ENCODE measurements around the gene USP25. TPM values are rescaled to one million over a fixed set of nuclear protein-coding genes. Genes with fewer than 3 reads are reported as not detected.

Gene USP25, protein sequence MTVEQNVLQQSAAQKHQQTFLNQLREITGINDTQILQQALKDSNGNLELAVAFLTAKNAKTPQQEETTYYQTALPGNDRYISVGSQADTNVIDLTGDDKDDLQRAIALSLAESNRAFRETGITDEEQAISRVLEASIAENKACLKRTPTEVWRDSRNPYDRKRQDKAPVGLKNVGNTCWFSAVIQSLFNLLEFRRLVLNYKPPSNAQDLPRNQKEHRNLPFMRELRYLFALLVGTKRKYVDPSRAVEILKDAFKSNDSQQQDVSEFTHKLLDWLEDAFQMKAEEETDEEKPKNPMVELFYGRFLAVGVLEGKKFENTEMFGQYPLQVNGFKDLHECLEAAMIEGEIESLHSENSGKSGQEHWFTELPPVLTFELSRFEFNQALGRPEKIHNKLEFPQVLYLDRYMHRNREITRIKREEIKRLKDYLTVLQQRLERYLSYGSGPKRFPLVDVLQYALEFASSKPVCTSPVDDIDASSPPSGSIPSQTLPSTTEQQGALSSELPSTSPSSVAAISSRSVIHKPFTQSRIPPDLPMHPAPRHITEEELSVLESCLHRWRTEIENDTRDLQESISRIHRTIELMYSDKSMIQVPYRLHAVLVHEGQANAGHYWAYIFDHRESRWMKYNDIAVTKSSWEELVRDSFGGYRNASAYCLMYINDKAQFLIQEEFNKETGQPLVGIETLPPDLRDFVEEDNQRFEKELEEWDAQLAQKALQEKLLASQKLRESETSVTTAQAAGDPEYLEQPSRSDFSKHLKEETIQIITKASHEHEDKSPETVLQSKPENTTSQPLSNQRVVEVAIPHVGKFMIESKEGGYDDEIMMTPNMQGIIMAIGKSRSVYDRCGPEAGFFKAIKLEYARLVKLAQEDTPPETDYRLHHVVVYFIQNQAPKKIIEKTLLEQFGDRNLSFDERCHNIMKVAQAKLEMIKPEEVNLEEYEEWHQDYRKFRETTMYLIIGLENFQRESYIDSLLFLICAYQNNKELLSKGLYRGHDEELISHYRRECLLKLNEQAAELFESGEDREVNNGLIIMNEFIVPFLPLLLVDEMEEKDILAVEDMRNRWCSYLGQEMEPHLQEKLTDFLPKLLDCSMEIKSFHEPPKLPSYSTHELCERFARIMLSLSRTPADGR
- polyA plus RNA-seq (2012; ENCODE audit: insufficient read depth, insufficient read length), result 27.3 TPM

DNA sequence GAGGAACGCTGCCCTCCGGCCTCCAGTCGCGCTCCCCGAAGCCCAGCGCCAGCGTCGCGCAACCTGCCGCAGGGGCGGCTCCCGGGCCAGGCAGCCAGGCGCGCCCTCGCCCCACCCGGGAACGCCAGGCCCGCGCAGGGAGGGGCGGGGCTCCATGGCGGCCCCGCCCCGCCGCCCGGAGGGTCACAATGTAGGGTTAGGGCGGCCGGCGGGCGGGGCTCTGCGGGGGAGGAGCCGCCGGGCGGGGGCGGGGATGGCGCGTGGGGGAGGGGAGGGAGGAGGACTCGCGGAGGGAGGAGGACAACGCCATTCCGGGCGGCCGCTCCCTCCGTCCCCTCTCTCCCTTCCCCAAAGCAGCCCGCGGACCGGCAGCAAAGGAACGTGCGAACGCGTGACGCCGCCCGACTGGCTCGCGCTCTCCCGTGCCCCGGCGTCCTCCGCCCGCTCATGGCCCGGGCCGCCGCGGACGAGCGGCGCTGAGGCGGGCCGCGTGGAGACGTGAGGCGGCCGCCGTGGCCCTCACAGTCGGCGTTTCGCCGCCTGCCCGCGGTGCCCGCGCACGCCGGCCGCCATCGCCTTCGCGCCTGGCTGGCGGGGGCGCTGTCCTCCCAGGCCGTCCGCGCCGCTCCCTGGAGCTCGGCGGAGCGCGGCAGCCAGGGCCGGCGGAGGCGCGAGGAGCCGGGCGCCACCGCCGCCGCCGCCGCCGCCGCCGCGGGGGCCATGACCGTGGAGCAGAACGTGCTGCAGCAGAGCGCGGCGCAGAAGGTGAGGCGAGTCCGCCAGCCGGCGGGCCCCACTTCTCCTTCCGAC is at the start of gene USP25:
TSS of gene USP25 (plus strand) at position 309 of the 810 bp plus-strand sequence. CDS start at position 721, 412 bp downstream.
- DNase-seq (ENCODE audit: low read depth, low spot score), result peak; percentile 65
- H3K4me3 ChIP-seq (ENCODE audit: low read length), result peak within 1 kb of the TSS; percentile 77

DNA sequence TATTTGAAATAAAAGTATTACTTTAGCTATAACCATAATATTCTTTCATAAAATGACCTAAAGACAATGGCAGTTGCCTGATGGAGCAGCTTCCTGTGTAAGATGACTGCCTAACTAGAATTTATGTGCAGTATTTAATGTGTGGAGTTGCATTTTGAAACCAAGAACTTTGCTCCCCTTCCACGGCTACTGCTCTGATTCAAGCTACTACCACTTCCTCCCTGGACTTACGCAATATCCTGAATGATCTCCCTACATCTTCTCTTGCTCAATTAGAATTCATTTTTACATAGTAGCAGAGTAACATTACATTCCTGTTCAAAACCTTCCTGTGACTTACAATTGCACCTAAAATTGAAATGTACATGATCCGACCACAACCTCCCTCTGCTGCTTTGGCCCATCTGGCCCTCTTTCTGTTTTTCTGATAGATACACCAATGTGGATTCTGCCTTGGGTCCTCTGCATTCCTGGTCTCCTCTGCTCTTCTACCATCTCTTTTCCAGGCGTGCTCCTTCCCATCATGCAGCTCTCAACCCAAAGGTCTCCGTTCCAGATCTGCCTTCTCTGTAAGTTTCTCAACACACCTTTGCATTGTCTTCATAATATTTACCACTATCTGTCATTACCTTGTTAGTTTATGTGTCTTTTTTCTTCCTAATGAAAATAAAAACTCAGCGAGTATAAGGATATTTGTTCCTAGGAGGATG is 47.4 kb upstream of the USP25 start:
- peak; percentile 55 for DNase-seq (ENCODE audit: low read depth, low spot score)
- no peak overlapping the region for H3K4me3 ChIP-seq (ENCODE audit: low read length)

DNA sequence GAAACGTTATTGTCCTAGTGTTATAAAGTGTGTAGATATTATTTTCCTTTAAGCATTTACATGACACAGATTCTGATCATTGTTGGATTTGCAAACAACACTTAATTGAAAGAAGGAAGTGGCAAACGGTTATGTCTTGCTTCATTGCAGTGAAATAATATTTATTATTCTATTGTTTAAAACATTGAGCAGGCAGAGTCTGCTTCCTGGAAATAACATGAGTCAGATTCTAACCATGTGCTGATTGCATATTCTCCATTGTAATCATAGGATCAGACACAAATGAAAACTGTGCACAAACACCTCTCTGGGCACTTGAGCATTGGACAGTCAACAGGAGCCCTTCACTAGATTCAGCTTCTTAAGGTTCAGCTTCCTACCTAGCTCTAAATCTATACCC is 46.8 kb upstream of the USP25 start:
- no peak for DNase-seq (ENCODE audit: low read depth, low spot score)
- no peak overlapping the region for H3K4me3 ChIP-seq (ENCODE audit: low read length)

DNA sequence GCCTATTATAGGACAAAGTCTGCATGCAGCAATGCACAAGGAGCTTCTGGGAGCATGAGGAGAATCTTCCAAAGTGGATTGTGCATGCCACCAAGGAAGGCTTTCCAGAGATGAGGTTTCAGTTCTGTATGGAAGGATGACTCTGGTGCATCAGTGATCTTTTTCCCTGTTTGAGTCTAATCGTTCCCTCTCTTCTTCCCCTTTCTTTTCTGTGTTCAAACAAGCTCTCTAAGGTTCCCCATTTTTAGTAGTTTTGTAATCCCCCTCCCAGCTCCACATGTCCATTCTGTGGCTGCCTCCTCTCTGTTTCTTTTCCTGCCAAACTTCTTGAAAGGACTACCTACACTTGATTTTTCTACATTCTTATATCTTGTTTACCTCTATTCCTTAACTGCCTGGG is 43.3 kb upstream of the USP25 start:
- no peak overlapping the region for H3K4me3 ChIP-seq (ENCODE audit: low read length)
- DNase-seq (ENCODE audit: low read depth, low spot score), result no peak

DNA sequence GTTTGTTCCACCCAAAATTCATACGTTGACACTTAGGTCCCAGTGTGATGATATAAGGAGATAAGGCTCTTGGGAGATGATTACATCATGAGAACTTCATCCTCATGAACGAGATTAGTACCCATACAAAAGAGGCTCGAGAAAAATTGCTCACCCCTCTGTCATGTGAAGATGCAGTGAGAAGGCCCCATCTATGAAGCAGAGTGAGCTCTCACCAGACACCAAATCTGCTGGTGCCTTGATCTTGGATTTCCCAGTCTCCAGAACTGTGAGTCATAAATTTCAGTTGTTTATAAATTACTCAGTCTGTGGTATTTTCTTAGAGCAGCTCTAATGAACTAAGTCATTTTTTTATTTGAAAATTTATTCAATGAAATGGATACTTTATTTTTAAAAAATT is 42.6 kb upstream of the USP25 start:
- H3K4me3 ChIP-seq (ENCODE audit: low read length), result no peak overlapping the region
- DNase-seq (ENCODE audit: low read depth, low spot score), result no peak

DNA sequence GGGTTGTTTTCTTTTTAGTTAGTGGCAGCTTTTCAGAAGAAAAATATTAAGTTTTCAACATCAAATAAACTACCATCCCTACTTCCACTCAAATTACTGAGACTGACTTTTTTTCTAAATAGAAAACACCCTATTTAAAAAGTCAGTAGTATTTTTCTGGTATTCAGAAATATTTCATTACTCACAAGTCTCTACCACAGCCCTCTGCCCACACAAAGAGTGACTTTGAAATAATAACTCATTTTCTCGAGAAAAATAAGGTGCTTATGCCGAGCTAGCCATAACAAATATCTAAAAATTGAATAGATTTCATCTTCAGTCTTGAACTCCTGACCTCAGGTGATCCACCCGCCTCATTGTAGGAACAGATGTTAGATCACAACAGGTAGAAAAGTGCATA is 41.8 kb upstream of the USP25 start:
- H3K4me3 ChIP-seq (ENCODE audit: low read length), result no peak overlapping the region
- DNase-seq (ENCODE audit: low read depth, low spot score), result no peak

DNA sequence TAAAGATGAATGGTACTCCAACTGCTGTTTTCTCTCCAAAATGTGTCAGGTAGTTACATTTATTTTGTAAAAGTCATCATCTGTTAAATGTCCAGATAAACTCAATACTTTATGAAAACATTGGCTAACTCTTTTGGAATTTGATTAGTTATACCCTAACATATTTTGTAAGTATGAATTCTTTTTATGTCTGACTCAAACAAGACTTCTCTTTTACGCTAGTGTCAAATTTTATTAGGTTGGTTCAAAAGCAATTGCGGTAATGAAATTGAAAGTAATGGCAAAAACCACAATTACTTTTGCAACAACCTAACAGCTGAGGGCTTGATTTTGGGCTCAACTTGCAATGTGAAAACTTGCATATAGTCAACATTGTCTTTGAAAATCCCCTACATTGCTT is 41.0 kb upstream of the USP25 start:
- no peak overlapping the region for H3K4me3 ChIP-seq (ENCODE audit: low read length)
- DNase-seq (ENCODE audit: low read depth, low spot score), result peak; percentile 11

DNA sequence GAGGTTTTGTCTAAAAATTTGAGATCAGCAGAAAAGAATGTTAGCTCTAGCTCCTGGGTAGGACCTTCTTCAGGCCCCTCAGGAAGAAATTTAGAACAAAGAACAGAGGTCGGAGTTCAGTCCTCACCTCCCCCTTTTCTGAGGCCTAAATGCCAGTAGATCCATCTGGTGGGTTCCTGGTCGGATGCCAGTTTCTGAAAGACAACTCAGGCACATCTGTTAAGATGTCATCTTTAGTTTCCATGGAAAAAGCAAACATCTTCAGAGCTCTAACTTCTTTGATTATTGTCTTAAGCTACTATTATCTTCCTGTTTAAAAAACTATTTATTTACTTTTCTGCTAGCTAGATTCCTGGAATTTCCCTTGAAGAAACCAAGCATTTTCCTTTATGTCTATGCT is 37.1 kb upstream of the USP25 start:
- DNase-seq (ENCODE audit: low read depth, low spot score), result no peak
- H3K4me3 ChIP-seq (ENCODE audit: low read length), result no peak overlapping the region

DNA sequence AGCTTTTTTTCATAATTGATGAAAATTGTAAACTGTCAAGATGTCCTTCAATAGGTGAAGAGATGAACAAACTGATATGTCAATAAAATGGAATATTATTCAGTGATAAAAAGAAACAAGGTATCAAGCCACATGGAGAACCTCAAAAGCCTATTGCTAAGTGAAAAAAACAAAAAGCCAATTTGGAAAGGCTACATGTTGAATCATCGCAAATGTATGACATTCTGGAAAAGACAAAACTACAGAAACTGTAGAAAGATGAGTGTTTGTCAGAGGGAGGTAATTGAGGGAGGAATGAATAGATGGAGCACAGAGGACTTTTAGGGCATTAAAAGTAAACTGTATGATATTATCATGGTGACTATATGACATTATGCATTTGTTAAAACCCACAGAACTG is 34.5 kb upstream of the USP25 start:
- DNase-seq (ENCODE audit: low read depth, low spot score), result no peak
- no peak overlapping the region for H3K4me3 ChIP-seq (ENCODE audit: low read length)

DNA sequence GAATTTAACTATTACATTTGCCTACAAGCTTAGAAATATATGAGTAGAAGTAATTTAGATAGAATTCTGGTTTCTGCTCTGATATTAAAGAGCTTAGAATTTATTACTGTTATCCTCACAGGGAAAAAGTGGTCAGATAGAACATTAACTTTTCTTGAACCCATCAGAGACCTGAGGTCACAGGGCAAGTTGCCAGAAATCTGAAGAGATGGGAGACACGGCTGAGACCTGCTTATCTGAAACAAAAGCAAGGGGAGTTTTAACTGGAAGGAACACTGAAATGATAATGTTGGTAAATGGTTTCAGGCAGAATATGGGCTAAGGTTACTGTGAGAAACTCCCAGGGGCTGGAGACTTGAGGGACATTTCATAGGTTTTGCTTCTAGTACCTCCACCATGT is 28.0 kb upstream of the USP25 start:
- no peak for DNase-seq (ENCODE audit: low read depth, low spot score)

DNA sequence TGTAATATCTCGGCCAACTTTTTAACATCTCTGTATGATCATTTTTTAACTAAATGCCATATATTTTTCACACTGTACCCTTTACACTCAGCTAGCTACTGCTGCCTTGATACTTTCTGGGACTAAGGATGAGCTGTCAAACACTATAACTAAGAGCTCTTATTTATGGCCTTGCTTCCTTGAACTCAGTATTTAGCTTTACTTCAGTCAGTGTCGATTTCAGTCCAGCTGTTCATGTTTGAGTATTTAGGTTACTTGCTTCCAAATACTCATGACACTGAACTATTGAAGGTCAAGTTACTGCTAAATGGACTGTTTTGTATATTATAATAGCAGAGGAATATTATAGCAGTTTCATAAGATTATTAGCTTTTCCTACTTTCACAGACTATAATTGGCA is 25.9 kb upstream of the USP25 start:
- H3K4me3 ChIP-seq (ENCODE audit: low read length), result no peak overlapping the region
- no peak for DNase-seq (ENCODE audit: low read depth, low spot score)

More for the DNA sequence above, 28.0 kb upstream of the USP25 start:
- H3K4me3 ChIP-seq (ENCODE audit: low read length), result no peak overlapping the region

DNA sequence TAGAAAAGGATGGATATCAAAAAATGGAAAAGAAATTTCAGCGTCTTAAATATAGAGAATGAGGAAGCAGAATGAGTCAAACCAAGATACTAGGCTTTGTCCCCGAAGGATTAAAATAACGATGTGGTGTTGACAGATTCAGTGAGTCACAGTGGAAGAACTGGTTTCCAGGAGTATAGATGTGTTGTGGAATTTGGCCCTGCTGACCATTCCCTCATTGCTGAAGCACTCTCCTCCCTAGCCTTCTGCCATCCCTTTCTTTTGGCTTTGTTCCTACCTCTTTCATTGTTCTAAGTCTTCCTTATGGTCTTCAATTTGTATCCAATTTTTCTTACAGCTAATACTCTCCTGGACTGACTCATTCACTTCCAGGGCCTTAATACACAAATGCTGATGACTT is 23.1 kb upstream of the USP25 start:
- no peak overlapping the region for H3K4me3 ChIP-seq (ENCODE audit: low read length)
- no peak for DNase-seq (ENCODE audit: low read depth, low spot score)

DNA sequence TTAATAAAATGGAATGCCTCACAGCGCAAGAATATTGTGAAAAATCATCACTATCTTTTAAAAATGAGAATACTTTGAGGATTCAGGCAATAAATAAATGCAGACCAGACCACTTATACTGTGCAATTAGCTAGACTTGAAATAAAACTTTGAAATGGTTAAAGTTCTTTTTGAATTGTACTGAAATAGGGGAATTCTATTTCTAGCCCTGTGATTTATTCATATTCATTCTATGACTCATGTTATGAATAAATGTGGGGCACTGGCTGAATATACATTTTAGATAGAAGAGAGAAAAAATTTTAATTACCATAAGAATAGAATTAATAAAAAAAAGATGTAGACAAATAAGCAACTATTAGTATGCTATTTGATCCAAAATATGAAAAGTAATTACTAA is 16.4 kb upstream of the USP25 start:
- no peak for DNase-seq (ENCODE audit: low read depth, low spot score)
- H3K4me3 ChIP-seq (ENCODE audit: low read length), result no peak overlapping the region

DNA sequence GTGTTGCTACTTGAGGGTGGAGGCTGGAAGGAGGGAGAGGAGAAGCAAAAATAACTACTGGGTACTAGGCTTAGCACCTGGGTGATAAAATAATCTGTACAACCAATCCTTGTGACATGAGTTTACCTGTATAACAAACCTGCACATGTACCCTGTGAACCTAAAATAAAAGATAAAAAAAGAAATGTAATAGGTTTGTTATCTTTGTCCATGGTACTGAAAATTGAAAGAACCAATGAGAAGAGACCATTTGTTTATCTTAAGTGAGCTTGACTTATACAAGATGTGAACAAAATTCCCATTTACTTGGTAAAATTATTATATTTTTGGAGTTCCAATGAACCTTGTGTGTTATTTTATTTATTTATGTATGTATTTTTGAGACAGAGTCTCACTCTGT is 11.1 kb upstream of the USP25 start:
- H3K4me3 ChIP-seq (ENCODE audit: low read length), result no peak overlapping the region
- no peak for DNase-seq (ENCODE audit: low read depth, low spot score)

DNA sequence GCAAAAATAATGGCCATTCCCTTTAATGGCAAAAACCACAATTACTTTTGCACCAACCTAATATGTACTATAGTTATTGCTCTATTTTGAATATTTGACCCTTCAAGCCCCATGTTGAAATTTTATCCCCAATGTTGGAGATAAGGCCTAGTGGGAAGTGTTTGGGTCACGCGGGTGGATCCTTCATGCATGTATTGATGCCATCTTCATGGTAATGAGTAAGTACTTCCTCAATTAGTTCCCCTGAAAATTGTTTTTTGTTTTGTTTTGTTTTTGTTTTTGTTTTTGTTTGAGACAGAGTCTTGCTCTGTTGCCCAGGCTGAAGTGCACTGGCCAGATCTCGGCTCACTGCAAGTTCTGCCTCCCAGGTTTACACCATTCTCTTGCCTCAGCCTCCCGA is 9.8 kb upstream of the USP25 start:
- no peak overlapping the region for H3K4me3 ChIP-seq (ENCODE audit: low read length)
- no peak for DNase-seq (ENCODE audit: low read depth, low spot score)

DNA sequence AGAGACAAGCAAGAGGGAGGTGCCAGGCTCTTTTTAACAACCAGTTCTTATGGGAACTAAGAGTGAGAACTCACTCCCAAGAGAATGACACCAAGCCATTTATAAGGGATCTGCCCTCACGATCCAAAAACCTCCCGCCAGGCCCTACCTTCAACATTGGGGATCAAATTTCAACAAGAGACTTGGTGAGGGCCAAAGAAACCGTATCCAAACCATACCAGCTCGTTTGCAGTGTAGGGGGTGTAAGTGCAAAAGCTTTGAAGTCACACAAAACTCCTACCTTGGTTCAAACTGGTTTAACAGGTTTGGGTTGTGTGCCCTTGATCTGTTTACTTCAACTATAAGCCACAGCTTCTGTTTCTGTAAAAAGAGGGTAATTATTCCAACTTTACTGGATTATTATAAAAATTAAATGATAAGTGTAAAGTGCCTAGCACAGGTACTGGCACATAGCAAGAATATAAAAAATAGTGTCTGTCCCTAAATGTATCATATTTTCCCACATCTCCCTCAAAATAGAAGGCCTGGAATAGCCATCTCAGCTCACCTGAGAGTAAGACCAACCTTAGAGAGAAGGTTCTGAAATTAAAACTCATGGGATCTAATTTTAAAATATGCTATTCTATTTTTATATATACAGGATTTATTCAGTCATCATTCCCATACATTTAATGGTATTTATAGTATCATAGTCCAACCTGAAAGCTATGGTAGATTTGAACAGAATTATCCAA is 7.0 kb upstream of the USP25 start:
- no peak overlapping the region for H3K4me3 ChIP-seq (ENCODE audit: low read length)
- no peak for DNase-seq (ENCODE audit: low read depth, low spot score)

DNA sequence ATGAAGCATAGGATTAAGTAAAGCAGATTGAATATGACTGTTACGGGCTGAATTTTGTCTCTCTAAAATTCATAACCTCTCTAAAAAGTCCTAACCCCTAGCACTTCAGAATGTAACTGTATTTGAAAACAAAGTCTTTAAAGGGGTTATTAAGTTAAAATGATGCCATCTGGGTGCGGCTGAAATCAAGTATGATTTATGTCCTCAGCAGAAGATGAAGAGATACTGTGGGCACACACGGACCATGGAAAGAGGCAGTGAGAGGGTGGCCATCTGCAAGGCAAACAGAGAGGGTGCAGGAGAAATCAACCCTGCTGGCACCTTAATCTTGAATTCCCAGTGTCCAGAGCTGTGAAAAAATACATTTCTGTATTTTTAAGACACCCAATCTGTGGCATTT is 3.8 kb upstream of the USP25 start:
- DNase-seq (ENCODE audit: low read depth, low spot score), result no peak
- no peak overlapping the region for H3K4me3 ChIP-seq (ENCODE audit: low read length)

DNA sequence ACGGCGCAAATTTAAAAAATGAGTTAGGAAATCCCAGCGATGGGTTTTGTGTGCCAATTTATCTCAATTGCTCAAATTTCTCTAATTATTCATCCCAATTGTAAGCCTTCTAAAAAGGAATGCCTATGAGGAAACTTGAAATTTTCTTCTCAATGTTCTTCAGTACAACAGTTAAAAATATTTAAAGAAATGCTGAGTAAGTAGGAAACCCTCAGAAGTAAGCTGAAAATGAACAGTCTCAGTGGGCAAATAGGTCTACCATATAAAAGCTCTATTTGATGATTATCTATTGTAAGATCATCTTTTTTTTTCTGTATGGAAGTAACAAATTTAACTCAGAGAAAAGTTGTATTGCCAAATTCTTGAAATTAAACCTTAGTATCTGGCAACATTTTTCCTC is 1.7 kb upstream of the USP25 start:
- H3K4me3 ChIP-seq (ENCODE audit: low read length), result no peak overlapping the region
- no peak for DNase-seq (ENCODE audit: low read depth, low spot score)

All from Jurkat, Clone E6-1 (cell line).